Hepatocyte (in vitro differentiated cells): ENCODE measurements around the gene TMEM126B. TPM values are rescaled to one million over a fixed set of nuclear protein-coding genes. Genes with fewer than 3 reads are reported as not detected.

ENCODE experiments used
- DNase-seq: peaks from one replicate; pipeline ENCODE4 v3.0.0-alpha.2; 2016; ENCODE audit warnings: low spot score
- H2AFZ ChIP-seq: fragments of 200-600 bp; sonication (generic); 2 replicates; pipeline ENCODE4 v1.6.0; 2016; ENCODE audit warnings: antibody characterized with exemption, mild to moderate bottlenecking
- H3K27ac ChIP-seq: fragments of 200-600 bp; sonication (generic); 2 replicates; pipeline ENCODE4 v1.5.1; 2016; ENCODE audit warnings: mild to moderate bottlenecking
- H3K27me3 ChIP-seq: fragments of 200-600 bp; sonication (generic); 2 replicates; pipeline ENCODE4 v1.6.1; 2016
- H3K36me3 ChIP-seq: fragments of 200-600 bp; sonication (generic); replicated peaks from 2 replicates; pipeline ENCODE4 v1.5.1; 2016; ENCODE audit warnings: low read depth; ENCODE audit not compliant: insufficient read depth
- H3K4me1 ChIP-seq: fragments of 200-600 bp; sonication (generic); 2 replicates; pipeline ENCODE4 v1.5.1; 2016; ENCODE audit warnings: mild to moderate bottlenecking, moderate library complexity; ENCODE audit not compliant: insufficient read depth
- H3K4me2 ChIP-seq: fragments of 200-600 bp; sonication (generic); 2 replicates; pipeline ENCODE4 v1.6.0; 2016
- H3K4me3 ChIP-seq: fragments of 200-600 bp; sonication (generic); 2 replicates; pipeline ENCODE4 v1.5.1; 2016; ENCODE audit warnings: mild to moderate bottlenecking
- H3K79me2 ChIP-seq: fragments of 200-600 bp; sonication (generic); 2 replicates; pipeline ENCODE4 v1.6.0; 2017; ENCODE audit warnings: mild to moderate bottlenecking
- H3K9me2 ChIP-seq: fragments of 200-600 bp; sonication (generic); replicated peaks from 2 replicates; pipeline ENCODE4 v1.6.0; 2017; ENCODE audit warnings: mild to moderate bottlenecking; ENCODE audit not compliant: insufficient read depth
- H3K9me3 ChIP-seq: fragments of 200-600 bp; sonication (generic); 2 replicates; pipeline ENCODE4 v1.5.1; 2016; ENCODE audit warnings: low read depth, mild to moderate bottlenecking
- H4K20me1 ChIP-seq: fragments of 200-600 bp; sonication (generic); 2 replicates; pipeline ENCODE4 v1.6.0; 2016; ENCODE audit warnings: mild to moderate bottlenecking; ENCODE audit not compliant: insufficient read depth, poor library complexity, severe bottlenecking
- EZH2 ChIP-seq: fragments of 200-600 bp; sonication (generic); IDR thresholded peaks from 2 replicates; pipeline ENCODE4 v1.6.1; 2016; ENCODE audit warnings: antibody characterized with exemption, mild to moderate bottlenecking, borderline replicate concordance
- EZH2phosphoT487 ChIP-seq: fragments of 200-600 bp; sonication (generic); IDR thresholded peaks from one replicate; pipeline ENCODE4 v1.6.1; 2018; ENCODE audit warnings: antibody characterized with exemption, mild to moderate bottlenecking, low read depth, moderate library complexity; ENCODE audit not compliant: unreplicated experiment, severe bottlenecking
- WGBS: methylation state at CpG from one replicate; pipeline ENCODE4 v1.1.6; 2016; ENCODE audit warnings: low lambda C conversion rate; ENCODE audit errors: missing lambda C conversion rate; 5-methylcytosine and 5-hydroxymethylcytosine counted together
- polyA plus RNA-seq: library from polyadenylated mRNA; unstranded; fragments of >200 nt; fragmentation: Nextera tagmentation; extraction: Ambion mirVana; gene quantifications from 2 replicates; pipeline ENCODE4 v1.2.1, GENCODE V29; 2016
- total RNA-seq: library from RNA; depleted of rRNA; stranded (reverse); fragments of >200 nt; gene quantifications from 2 replicates; pipeline ENCODE4 v1.2.3, GENCODE V29; 2014
- TF ChIP-seq, protein P1 (sequence below): fragments of 200-600 bp; sonication (generic); IDR thresholded peaks from 2 replicates; pipeline ENCODE4 v1.5.1; 2016; ENCODE audit warnings: antibody characterized with exemption, mild to moderate bottlenecking; ENCODE audit not compliant: poor library complexity

TMEM126B gene
- total and polyA plus RNA-seq, 2 experiments from 2014 or later = 58.9 to 87.8 TPM

DNA sequence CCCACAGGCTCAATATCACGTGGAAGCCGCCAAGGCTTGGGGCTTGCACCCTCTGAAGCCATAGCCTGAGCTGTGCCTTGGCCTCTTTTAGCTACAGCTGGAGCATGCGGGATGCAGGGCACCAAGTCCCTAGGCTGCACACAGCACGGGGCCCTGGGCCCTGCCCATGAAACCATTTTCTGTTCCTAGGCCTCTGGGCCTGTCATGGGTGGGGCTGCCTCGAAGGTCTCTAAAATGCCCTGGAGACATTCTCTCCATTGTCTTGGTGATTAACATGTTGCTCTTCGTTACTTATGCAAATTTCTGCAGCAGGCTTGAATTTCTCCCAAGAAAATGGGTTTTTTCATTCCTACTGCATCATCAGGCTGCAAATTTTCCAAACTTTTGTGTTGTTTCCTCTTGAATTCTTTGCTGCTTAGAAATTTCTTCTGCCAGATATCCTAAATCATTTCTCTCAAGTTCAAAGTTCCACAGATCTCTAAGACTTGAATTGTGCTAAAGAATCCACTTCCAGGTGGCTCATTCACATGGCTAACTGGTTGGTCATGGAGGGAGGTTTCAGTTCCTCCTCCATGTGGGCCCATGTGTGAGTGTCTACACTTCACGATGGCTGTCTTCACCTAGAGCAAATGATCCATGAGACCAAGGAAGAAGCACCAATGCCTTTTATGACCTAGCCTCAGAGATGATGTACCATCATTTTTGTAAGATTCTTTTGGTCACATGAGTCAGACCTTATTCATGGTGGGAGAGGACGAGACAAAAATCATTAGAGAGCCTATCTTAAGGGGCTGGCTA, 43.9 kb downstream of the TMEM126B start:
- TF ChIP-seq, protein P1, sequence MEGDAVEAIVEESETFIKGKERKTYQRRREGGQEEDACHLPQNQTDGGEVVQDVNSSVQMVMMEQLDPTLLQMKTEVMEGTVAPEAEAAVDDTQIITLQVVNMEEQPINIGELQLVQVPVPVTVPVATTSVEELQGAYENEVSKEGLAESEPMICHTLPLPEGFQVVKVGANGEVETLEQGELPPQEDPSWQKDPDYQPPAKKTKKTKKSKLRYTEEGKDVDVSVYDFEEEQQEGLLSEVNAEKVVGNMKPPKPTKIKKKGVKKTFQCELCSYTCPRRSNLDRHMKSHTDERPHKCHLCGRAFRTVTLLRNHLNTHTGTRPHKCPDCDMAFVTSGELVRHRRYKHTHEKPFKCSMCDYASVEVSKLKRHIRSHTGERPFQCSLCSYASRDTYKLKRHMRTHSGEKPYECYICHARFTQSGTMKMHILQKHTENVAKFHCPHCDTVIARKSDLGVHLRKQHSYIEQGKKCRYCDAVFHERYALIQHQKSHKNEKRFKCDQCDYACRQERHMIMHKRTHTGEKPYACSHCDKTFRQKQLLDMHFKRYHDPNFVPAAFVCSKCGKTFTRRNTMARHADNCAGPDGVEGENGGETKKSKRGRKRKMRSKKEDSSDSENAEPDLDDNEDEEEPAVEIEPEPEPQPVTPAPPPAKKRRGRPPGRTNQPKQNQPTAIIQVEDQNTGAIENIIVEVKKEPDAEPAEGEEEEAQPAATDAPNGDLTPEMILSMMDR = no peak
- no peak for TF ChIP-seq EZH2phosphoT487
- TF ChIP-seq EZH2 = no peak

DNA sequence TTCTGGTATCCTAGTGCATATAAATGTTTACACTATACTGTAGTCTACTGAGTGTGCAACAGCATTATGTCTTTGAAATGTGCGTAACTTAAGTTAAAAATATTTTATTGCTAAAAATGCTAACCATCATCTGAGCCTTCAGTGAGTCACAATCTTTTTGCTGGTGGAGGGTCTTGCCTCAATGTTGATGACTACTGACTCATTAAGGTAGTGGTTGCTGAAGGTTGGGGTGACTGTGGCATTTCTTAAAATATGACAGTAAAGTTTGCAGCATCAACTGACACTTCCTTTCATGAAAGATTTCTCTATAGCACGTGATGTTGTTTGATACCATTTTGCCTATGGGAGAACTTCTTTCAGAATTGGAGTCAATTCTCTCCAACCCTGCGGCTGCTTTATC, 45.0 kb downstream of the TMEM126B start:
- DNase-seq = no peak
- H3K4me1 ChIP-seq = no peaks in the 10 kb centered on the region
- H4K20me1 ChIP-seq = no peaks in the 10 kb centered on the region
- no peak overlapping the region for H3K4me2 ChIP-seq
- no peak overlapping the region for H3K4me3 ChIP-seq
- H3K9me3 ChIP-seq = no peaks in the 10 kb centered on the region
- no peaks in the 10 kb centered on the region for H3K9me2 ChIP-seq
- TF ChIP-seq, protein P1 = no peak
- no peak for TF ChIP-seq EZH2
- no peak overlapping the region for H3K27ac ChIP-seq
- no peaks in the 10 kb centered on the region for H3K79me2 ChIP-seq
- H3K27me3 ChIP-seq = no peaks in the 10 kb centered on the region
- no peaks in the 10 kb centered on the region for H3K36me3 ChIP-seq
- H2AFZ ChIP-seq = no peak overlapping the region
- 96% methylated on average over 3 of the region's 3 CpGs for WGBS

More for the DNA sequence above, 43.9 kb downstream of the TMEM126B start:
- no peak for DNase-seq
- Histone ChIP-seq H4K20me1 (no peaks in the 10 kb centered on the region), H3K4me2 (no peak overlapping the region), H3K27me3 (no peaks in the 10 kb centered on the region), H3K9me2 (no peaks in the 10 kb centered on the region), H3K4me3 (no peak overlapping the region), H3K36me3 (no peaks in the 10 kb centered on the region), H3K79me2 (no peaks in the 10 kb centered on the region), H3K4me1 (no peaks in the 10 kb centered on the region), H2AFZ (no peak overlapping the region), H3K9me3 (no peaks in the 10 kb centered on the region), H3K27ac (no peak overlapping the region)
- WGBS = 87% methylated on average over 8 of the region's 8 CpGs

DNA sequence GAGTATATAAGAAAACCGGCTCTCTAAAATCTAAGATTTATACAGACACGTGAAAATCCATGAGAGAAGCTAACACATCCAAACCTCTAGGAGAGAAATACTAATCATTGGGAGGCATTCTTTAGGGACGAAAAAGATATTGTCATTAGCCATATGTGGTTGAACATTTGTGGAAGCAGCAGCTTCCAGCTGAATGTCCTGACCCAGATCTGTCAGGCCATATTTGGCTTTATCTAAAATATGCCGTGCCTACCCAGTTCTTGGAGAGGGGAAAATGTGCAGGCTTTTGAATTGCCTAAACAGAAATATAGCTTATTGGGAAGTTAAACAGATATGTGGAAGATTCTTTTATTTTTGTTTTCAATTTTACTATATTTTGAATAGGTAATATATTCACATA, 51.2 kb downstream of the TMEM126B start:
- 85% methylated on average over 4 of the region's 4 CpGs for WGBS
- Histone ChIP-seq H3K27ac (no peak overlapping the region), H3K4me3 (no peak overlapping the region), H4K20me1 (no peaks in the 10 kb centered on the region), H3K79me2 (no peaks in the 10 kb centered on the region), H3K9me2 (no peaks in the 10 kb centered on the region), H3K4me2 (no peak overlapping the region), H3K27me3 (peaks cover 3% of the 10 kb centered on the region), H3K4me1 (no peaks in the 10 kb centered on the region), H3K36me3 (no peaks in the 10 kb centered on the region), H3K9me3 (no peaks in the 10 kb centered on the region), H2AFZ (no peak overlapping the region)
- no peak for DNase-seq
- no peak for TF ChIP-seq EZH2
- TF ChIP-seq, protein P1 = no peak
- no peak for TF ChIP-seq EZH2phosphoT487
